CD14-positive monocyte (primary cell): Measurements from ENCODE around the gene RPS6KB2. TPM values are rescaled to one million over a fixed set of nuclear protein-coding genes. Genes with fewer than 3 reads are reported as not detected.

ENCODE experiments used
- DNase-seq, 3 donors: peaks; one replicate each; pipeline ENCODE4 v3.0.0-alpha.2; 2011 to 2022
- H2AFZ ChIP-seq: 2 replicates; pipeline ENCODE4 v1.6.0; 2012; ENCODE audit warnings: mild to moderate bottlenecking, low read depth, low read length, inconsistent platforms; ENCODE audit not compliant: insufficient read depth, poor library complexity, severe bottlenecking
- H3K27ac ChIP-seq, 2 donors: 1 replicate in 1 of 2; 2 replicates in 1 of 2; pipeline ENCODE4 v1.5.1; 2012 to 2013; ENCODE audit warnings: low read length in 2 of 2, control low read depth in 1 of 2, inconsistent platforms in 1 of 2, low read depth in 1 of 2, mild to moderate bottlenecking in 1 of 2
- H3K27me3 ChIP-seq, 2 donors: one replicate each; pipeline versions ENCODE4 v1.6.0 to v1.6.1; 2011 to 2013; ENCODE audit warnings: low read length in 2 of 2; ENCODE audit not compliant: control insufficient read depth in 2 of 2, insufficient read depth in 2 of 2
- H3K36me3 ChIP-seq, 2 donors: replicated peaks in 1 of 2; 1 replicate in 1 of 2; 2 replicates in 1 of 2; pipeline versions ENCODE4 v1.5.1 to v1.6.1; 2012 to 2013; ENCODE audit warnings: low read length in 2 of 2, control low read depth in 1 of 2, inconsistent platforms in 1 of 2, mild to moderate bottlenecking in 1 of 2; ENCODE audit not compliant: insufficient read depth in 2 of 2, control insufficient read depth in 1 of 2
- H3K4me1 ChIP-seq, 2 donors: 1 replicate in 1 of 2; 2 replicates in 1 of 2; pipeline versions ENCODE4 v1.5.1 to v1.6.1; 2012 to 2013; ENCODE audit warnings: low read length in 2 of 2, control low read depth in 1 of 2, inconsistent platforms in 1 of 2, mild to moderate bottlenecking in 1 of 2, moderate library complexity in 1 of 2; ENCODE audit not compliant: insufficient read depth in 2 of 2, control insufficient read depth in 1 of 2
- H3K4me2 ChIP-seq: replicated peaks from 2 replicates; pipeline ENCODE3; 2012; ENCODE audit warnings: low read length, moderate library complexity, mild to moderate bottlenecking; ENCODE audit not compliant: poor library complexity, severe bottlenecking; ENCODE audit errors: extremely low read depth
- H3K4me3 ChIP-seq, 3 experiments: fragments of 200-600 bp in 1 of 3; sonication (generic) in 1 of 3; replicated peaks in 1 of 3; 1 replicate in 2 of 3; 2 replicates in 1 of 3; pipeline ENCODE4 v1.5.1; 2011 to 2013; ENCODE audit warnings: low read length in 3 of 3, mild to moderate bottlenecking in 3 of 3, control low read depth in 2 of 3, low read depth in 2 of 3, inconsistent platforms in 1 of 3, moderate library complexity in 1 of 3
- H3K79me2 ChIP-seq: 2 replicates; pipeline ENCODE4 v1.6.0; 2012; ENCODE audit warnings: mild to moderate bottlenecking, control low read depth, inconsistent platforms, low read length, moderate library complexity; ENCODE audit not compliant: insufficient read depth
- H3K9ac ChIP-seq: 2 replicates; pipeline ENCODE4 v1.6.0; 2017; ENCODE audit warnings: low read length, mild to moderate bottlenecking; ENCODE audit not compliant: insufficient read depth, poor library complexity, severe bottlenecking
- H3K9me3 ChIP-seq, 2 donors: replicated peaks in 1 of 2; 1 replicate in 1 of 2; 2 replicates in 1 of 2; pipeline versions ENCODE4 v1.5.1 to v1.6.1; 2012 to 2013; ENCODE audit warnings: low read length in 2 of 2, control low read depth in 1 of 2; ENCODE audit not compliant: control insufficient read depth in 1 of 2, insufficient read depth in 1 of 2
- H4K20me1 ChIP-seq: 2 replicates; pipeline ENCODE4 v1.6.0; 2012; ENCODE audit warnings: mild to moderate bottlenecking, low read length, control low read depth, moderate library complexity; ENCODE audit not compliant: insufficient read depth
- H3K27ac Mint-ChIP-seq, 7 donors: one replicate each; pipeline ENCODE4 v1.8.0; 2020; ENCODE audit warnings: mild to moderate bottlenecking in 7 of 7, mixed read lengths in 7 of 7, moderate library complexity in 6 of 7, inconsistent platforms in 2 of 7
- H3K27me3 Mint-ChIP-seq, 3 donors: one replicate each; pipeline ENCODE4 v1.8.0; 2021 to 2022; ENCODE audit warnings: low read depth in 3 of 3, mild to moderate bottlenecking in 3 of 3, mixed read lengths in 3 of 3, moderate library complexity in 3 of 3, inconsistent platforms in 1 of 3
- H3K36me3 Mint-ChIP-seq, 2 donors: one replicate each; pipeline ENCODE4 v1.8.0; 2020; ENCODE audit warnings: mixed read lengths in 2 of 2, inconsistent platforms in 1 of 2, mild to moderate bottlenecking in 1 of 2
- H3K4me1 Mint-ChIP-seq: one replicate; pipeline ENCODE4 v1.8.0; 2020; ENCODE audit warnings: mild to moderate bottlenecking, mixed read lengths
- H3K4me3 Mint-ChIP-seq, 2 donors: one replicate each; pipeline ENCODE4 v1.8.0; 2020; ENCODE audit warnings: mild to moderate bottlenecking in 2 of 2, mixed read lengths in 2 of 2, moderate library complexity in 1 of 2
- H3K9me3 Mint-ChIP-seq, 7 donors: one replicate each; pipeline ENCODE4 v1.8.0; 2020 to 2022; ENCODE audit warnings: mixed read lengths in 7 of 7, mild to moderate bottlenecking in 6 of 7, moderate library complexity in 6 of 7, inconsistent platforms in 2 of 7
- CTCF ChIP-seq: fragments of 200-600 bp; IDR thresholded peaks from one replicate; pipeline ENCODE4 v1.8.0; 2022; ENCODE audit warnings: antibody characterized with exemption, mild to moderate bottlenecking
- WGBS: methylation state at CpG from one replicate; pipeline ENCODE4 v1.1.5; 2013; ENCODE audit warnings: missing lambda C conversion rate; ENCODE audit not compliant: insufficient coverage; 5-methylcytosine and 5-hydroxymethylcytosine counted together
- intact Hi-C, 2 donors: fragments of 100-400 bp; cut with micrococcal nuclease; formaldehyde crosslinking; loops; one replicate each; pipeline versions ENCODE4 v1.15.0 to v1.15.1; 2023
- polyA plus RNA-seq, 3 donors: library from polyadenylated mRNA; depleted of rRNA in 1 of 3; unstranded in 2 of 3; stranded (reverse) in 1 of 3; fragments of 300-500 nt in 2 of 3; fragments of >200 nt in 1 of 3; fragmentation: Illumina TruSeq in 2 of 3; gene quantifications; 1 replicate in 2 of 3; 2 replicates in 1 of 3; pipeline ENCODE4 v1.2.3, GENCODE V29; 2012 to 2021

RPS6KB2 gene
- polyA plus RNA-seq, 3 donors, result 51.6 to 101 (median 53.8) TPM

- peaks cover 1 to 7% (median 6%) of the 10 kb centered on the region in 3 donors for H3K27me3 Mint-ChIP-seq
- WGBS, result 99% methylated on average over 8 of the region's 12 CpGs
- H3K4me2 ChIP-seq, result no peak overlapping the region
- no peak overlapping the region for H3K4me3 Mint-ChIP-seq
- no peak overlapping the region for H3K27ac ChIP-seq
- H3K79me2 ChIP-seq, result no peaks in the 10 kb centered on the region
- no peaks in the 10 kb centered on the region for H3K9me3 Mint-ChIP-seq
- DNase-seq, result no peak
- intact Hi-C loops, result no loop called here
- no peaks in the 10 kb centered on the region for H3K27me3 ChIP-seq
- H3K9me3 ChIP-seq, result no peaks in the 10 kb centered on the region
- H3K9ac ChIP-seq, result no peak overlapping the region
- H3K36me3 ChIP-seq, result no peaks in the 10 kb centered on the region
- no peak overlapping the region for H3K4me3 ChIP-seq
- TF ChIP-seq CTCF, result no peak
- peaks cover 7% of the 10 kb centered on the region for H3K4me1 Mint-ChIP-seq
- H2AFZ ChIP-seq, result no peak overlapping the region
- peaks cover 9 to 11% of the 10 kb centered on the region in 2 donors for H3K4me1 ChIP-seq
- no peak overlapping the region for H3K27ac Mint-ChIP-seq
- H4K20me1 ChIP-seq, result no peaks in the 10 kb centered on the region
- no peaks in the 10 kb centered on the region for H3K36me3 Mint-ChIP-seq
These were observed 29.2 kb downstream of the RPS6KB2 start for GRCh38 chr11:67457453-67457852.

DNA sequence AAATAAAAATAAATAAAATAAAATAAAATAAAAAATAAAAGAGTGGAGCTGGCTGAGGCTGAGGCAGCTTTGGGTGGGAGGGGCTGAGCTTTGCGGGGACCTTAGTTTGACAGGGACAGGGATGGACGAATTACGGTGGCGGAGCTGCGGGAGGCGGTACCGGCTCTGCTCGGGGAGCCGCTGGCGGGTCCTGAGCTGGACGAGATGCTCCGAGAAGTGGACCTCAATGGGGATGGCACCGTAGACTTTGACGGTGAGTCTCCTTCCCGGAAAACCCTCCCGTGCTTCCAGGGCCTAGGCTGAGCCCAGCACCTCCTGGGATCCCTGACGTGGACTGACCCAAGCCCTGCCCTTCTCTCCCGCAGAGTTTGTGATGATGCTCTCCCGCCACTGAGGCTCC lies 30.0 kb downstream of the RPS6KB2 start:
- Histone ChIP-seq H3K4me3 (no peak overlapping the region), H4K20me1 (no peaks in the 10 kb centered on the region), H3K79me2 (no peaks in the 10 kb centered on the region), H3K27me3 (no peaks in the 10 kb centered on the region), H2AFZ (no peak overlapping the region), H3K36me3 (no peaks in the 10 kb centered on the region), H3K4me2 (no peak overlapping the region), H3K27ac (no peak overlapping the region), H3K9me3 (no peaks in the 10 kb centered on the region), H3K4me1 (peaks cover 9 to 12% of the 10 kb centered on the region in 2 donors), H3K9ac (no peak overlapping the region)
- Mint-ChIP-seq H3K27ac (peak overlapping the region in 2 of 7 donors; percentile 36 to 52), H3K4me3 (no peak overlapping the region), H3K9me3 (no peaks in the 10 kb centered on the region), H3K36me3 (no peaks in the 10 kb centered on the region), H3K4me1 (peaks cover 7% of the 10 kb centered on the region), H3K27me3 (peaks cover 1 to 7% (median 6%) of the 10 kb centered on the region in 3 donors)
- no peak for DNase-seq
- 96% methylated on average over 18 of the region's 19 CpGs for WGBS
- intact Hi-C loops, result no loop called here
- TF ChIP-seq CTCF, result no peak
